PC-3 (cell line): ENCODE results near the gene CRELD2.

Source experiments
- CTCF ChIP-seq: fragments of 300-600 bp; sonication (generic); conservative IDR thresholded peaks from 2 replicates; pipeline ENCODE4 v1.5.1; 2017; ENCODE audit warnings: antibody characterized with exemption, low read depth, mild to moderate bottlenecking, low read length
- EZH2 ChIP-seq: fragments of 300-600 bp; sonication (generic); IDR thresholded peaks from one replicate; pipeline ENCODE4 v1.6.1; 2017; ENCODE audit warnings: antibody characterized with exemption, mild to moderate bottlenecking, low read length; ENCODE audit not compliant: unreplicated experiment
- EZH2phosphoT487 ChIP-seq: fragments of 300-600 bp; sonication (generic); IDR thresholded peaks from 2 replicates; pipeline ENCODE4 v1.6.1; 2018; ENCODE audit warnings: mild to moderate bottlenecking, antibody characterized with exemption, low read length, borderline replicate concordance

- no peak for TF ChIP-seq CTCF
- no peak for TF ChIP-seq EZH2phosphoT487
- TF ChIP-seq EZH2 = no peak
These were observed 31.5 kb downstream of the CRELD2 start for GRCh38 chr22:49949914-49950292.
